Fibroblast of mammary gland (primary cell): ENCODE data around the gene CABLES2.

Experiments
- DNase-seq: peaks from one replicate; pipeline ENCODE4 v3.0.0-alpha.2; 2010; ENCODE audit warnings: low read depth
- H3K4me3 ChIP-seq: 2 replicates; pipeline ENCODE4 v1.5.1; 2011; ENCODE audit warnings: low read depth, mild to moderate bottlenecking, low read length, moderate library complexity; ENCODE audit not compliant: control insufficient read depth
- CTCF ChIP-seq: conservative IDR thresholded peaks from 2 replicates; pipeline ENCODE4 v1.5.1; 2011; ENCODE audit warnings: low read depth, low read length, inconsistent platforms; ENCODE audit not compliant: control insufficient read depth, insufficient read depth

CABLES2 gene

DNA sequence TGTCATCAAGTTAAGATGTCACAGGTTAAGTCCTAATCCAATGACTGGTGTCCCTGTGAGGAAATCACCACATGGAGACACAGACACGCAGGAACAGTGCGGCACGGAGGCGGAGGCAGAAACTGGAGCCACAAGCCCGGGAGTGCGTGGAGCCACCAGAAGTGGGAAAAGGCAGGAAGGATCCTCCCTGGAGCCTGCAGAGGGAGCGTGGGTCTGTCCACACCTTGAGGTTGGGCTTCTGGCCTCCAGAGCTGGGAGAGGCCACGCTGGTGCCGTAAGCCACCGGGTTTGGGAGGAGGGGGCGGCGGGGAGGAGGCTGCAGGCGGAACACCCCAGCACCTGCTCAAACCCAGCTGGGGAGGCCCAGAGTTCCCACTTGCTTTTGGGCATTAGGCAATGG lies 3.8 kb downstream of the CABLES2 start:
- TF ChIP-seq CTCF = no peak
- H3K4me3 ChIP-seq = no peak overlapping the region
- no peak for DNase-seq

GRCh38 chr20:62402456-62403150 lies 4.5 kb downstream of the CABLES2 start:
- no peak for DNase-seq
- no peak for TF ChIP-seq CTCF
- H3K4me3 ChIP-seq = no peak overlapping the region

DNA sequence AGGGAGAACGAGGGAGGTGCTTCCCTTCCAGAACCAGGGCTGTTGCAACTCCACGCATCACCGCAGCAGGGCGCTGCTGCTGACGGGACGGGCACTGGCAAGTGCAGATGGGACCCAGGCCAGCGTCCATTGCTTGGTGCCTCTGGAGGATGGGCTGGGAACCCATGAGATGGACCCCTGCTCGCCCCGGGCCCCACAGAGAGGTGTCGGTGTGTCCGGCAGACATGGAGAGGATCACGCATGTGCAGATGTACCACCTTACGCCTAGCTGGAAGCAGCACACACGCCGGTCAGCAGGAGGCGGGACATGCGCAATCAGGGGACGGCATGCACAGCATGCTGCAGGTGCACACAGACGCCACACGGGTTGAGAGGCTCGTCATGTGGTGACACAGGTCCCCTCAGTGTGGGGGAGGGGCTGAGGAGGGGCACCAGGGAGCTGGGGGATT lies 5.7 kb downstream of the CABLES2 start:
- DNase-seq = no peak
- peak; percentile 21 for TF ChIP-seq CTCF
- H3K4me3 ChIP-seq = no peak overlapping the region

GRCh38 chr20:62400541-62400940 lies 6.5 kb downstream of the CABLES2 start:
- TF ChIP-seq CTCF = no peak
- no peak overlapping the region for H3K4me3 ChIP-seq
- DNase-seq = no peak

DNA sequence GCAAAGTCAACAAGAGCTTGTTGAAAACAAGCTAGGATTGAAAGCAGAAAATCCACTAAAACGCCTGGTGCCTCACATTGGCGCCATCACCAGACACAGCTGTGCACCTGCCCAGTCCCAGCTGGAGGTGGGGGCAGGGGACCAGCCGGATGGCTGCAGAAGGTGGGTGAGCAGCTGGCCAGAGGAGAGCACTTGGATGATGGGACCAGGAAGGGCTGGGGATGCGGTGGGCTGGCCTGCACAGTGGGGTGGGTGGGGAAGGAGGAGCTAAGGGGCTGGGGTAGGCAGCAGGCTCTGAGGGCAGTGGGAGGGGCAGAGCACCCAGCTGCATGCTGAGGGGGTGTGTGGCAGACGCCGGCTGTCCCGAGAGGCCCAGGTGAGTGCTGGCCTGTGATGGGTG lies 7.1 kb downstream of the CABLES2 start:
- no peak overlapping the region for H3K4me3 ChIP-seq
- TF ChIP-seq CTCF = no peak
- no peak for DNase-seq

- no peak for DNase-seq
- no peak for TF ChIP-seq CTCF
These were observed 8.8 kb downstream of the CABLES2 start for GRCh38 chr20:62398120-62398821.

More at GRCh38 chr20:62398120-62398821, 8.8 kb downstream of the CABLES2 start:
- H3K4me3 ChIP-seq = no peak overlapping the region
